ENCODE data around the gene HPDL.

HPDL gene

DNA sequence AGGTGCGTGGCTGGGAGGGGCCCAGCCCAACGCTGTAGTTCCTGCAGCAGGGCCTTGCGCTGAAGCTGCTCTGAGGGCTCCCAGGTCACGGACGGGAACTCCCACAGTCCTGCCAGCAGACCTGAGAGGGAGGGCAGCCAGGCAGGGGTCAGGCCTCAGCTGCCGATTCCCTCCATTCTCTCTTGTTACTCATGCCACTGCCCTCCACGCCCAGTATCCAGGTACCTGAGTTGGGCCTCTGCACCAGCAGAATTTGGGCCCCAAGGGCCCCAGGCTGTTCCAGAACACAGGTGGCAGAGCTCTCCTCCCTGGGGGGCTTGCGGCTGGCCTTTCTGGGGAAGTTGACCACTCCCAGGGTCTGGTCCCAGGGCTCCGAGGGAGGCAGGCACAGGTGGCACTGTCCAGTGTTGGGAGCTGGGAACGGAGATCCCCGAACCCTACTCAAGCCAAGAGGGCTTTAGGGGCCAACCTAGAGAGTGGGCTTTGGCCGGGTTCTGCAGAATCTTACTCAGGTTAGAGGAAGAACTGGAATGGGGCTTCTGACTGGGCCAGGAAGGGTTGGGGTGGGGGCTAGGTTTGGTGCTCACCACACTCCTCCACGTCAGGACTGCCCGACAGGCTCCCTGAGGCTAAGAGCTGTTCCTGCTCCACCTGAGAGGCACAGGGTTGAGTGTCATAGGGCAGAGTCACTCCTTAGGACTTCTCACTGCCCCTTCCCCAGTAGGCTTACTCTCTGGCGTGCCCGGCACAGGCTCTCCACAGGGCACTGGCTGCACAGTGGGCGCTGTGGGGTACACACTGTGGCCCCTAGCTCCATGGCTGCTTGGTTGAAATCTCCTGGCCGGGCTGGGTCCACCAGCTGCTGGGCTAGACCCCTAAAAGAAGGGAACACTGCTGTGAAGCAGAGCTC lies 5.0 kb downstream of the HPDL start:
- no peak overlapping the region for H2AFZ ChIP-seq (ENCODE audit: low read depth, low read length)
- peaks cover 48% of the 10 kb centered on the region for H3K36me3 ChIP-seq (ENCODE audit: insufficient read depth, low read length)
- peaks cover 3% of the 10 kb centered on the region for H3K9me3 ChIP-seq (ENCODE audit: low read length)
- no peaks in the 10 kb centered on the region for H3K27me3 ChIP-seq (ENCODE audit: insufficient read depth, low read length)
- no peaks in the 10 kb centered on the region for H3K4me1 ChIP-seq (ENCODE audit: insufficient read depth, low read length)
- no peak overlapping the region for H3K4me3 ChIP-seq (ENCODE audit: low read length)

DNA sequence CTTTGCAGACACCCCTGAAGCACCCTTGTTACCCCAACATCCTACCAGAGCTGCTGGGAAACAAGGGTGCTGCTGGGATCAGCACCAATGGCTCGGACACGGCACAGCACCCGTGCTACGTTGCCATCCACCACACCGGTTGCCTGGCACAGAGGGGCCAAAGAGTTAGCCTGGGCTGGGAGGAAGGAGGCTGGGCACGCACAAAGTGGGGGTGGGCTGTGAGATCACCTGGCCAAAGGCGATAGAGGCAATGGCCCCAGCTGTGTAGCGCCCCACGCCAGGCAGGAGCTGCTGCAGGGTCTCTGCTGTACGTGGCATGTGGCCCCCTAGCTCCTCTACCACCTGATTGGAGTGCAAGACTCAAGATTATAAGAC lies 5.6 kb downstream of the HPDL start:
- Histone ChIP-seq H2AFZ (ENCODE audit: low read depth, low read length) (no peak overlapping the region), H3K27me3 (ENCODE audit: insufficient read depth, low read length) (no peaks in the 10 kb centered on the region), H3K4me3 (ENCODE audit: low read length) (no peak overlapping the region), H3K36me3 (ENCODE audit: insufficient read depth, low read length) (peaks cover 46% of the 10 kb centered on the region), H3K4me1 (ENCODE audit: insufficient read depth, low read length) (no peaks in the 10 kb centered on the region), H3K9me3 (ENCODE audit: low read length) (peaks cover under 1% of the 10 kb centered on the region)

- H3K36me3 ChIP-seq (ENCODE audit: insufficient read depth, low read length), result peaks cover 35% of the 10 kb centered on the region
- H3K9me3 ChIP-seq (ENCODE audit: low read length), result no peaks in the 10 kb centered on the region
- no peak overlapping the region for H2AFZ ChIP-seq (ENCODE audit: low read depth, low read length)
- no peak overlapping the region for H3K4me3 ChIP-seq (ENCODE audit: low read length)
- no peaks in the 10 kb centered on the region for H3K27me3 ChIP-seq (ENCODE audit: insufficient read depth, low read length)
- H3K4me1 ChIP-seq (ENCODE audit: insufficient read depth, low read length), result peaks cover 5% of the 10 kb centered on the region
These were observed 7.9 kb downstream of the HPDL start for GRCh38 chr1:45334308-45335245.

DNA sequence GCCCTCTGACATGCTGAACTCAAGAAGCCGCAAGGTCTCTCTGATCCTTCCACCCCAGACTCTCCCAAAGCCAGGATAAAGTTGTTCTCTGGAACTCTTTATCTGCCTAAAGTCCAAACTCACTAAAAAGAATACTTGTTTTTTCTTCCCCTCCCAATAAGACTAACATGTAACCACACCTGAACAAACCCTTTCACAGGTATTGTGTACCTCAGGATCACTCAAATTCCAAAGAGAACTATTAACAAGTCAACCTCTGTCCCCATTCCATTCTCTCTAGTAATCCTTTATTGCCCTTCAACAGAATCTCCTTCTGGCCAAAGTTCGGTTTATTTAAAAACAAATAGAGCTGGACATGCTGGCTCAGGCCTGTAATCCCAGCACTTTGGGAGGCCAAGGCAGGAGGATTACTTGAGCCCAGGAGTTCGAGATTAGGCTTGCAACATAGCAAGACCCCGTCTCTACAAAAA lies 9.2 kb downstream of the HPDL start:
- H3K36me3 ChIP-seq (ENCODE audit: insufficient read depth, low read length), result peaks cover 32% of the 10 kb centered on the region
- H3K4me1 ChIP-seq (ENCODE audit: insufficient read depth, low read length), result peaks cover 7% of the 10 kb centered on the region
- no peak overlapping the region for H3K4me3 ChIP-seq (ENCODE audit: low read length)
- H3K9me3 ChIP-seq (ENCODE audit: low read length), result no peaks in the 10 kb centered on the region
- H2AFZ ChIP-seq (ENCODE audit: low read depth, low read length), result no peak overlapping the region
- H3K27me3 ChIP-seq (ENCODE audit: insufficient read depth, low read length), result no peaks in the 10 kb centered on the region

GRCh38 chr1:45337630-45338325 lies 11.1 kb downstream of the HPDL start:
- Histone ChIP-seq H3K4me3 (ENCODE audit: low read length) (no peak overlapping the region), H2AFZ (ENCODE audit: low read depth, low read length) (no peak overlapping the region), H3K4me1 (ENCODE audit: insufficient read depth, low read length) (peaks cover 12% of the 10 kb centered on the region), H3K9me3 (ENCODE audit: low read length) (no peaks in the 10 kb centered on the region), H3K27me3 (ENCODE audit: insufficient read depth, low read length) (no peaks in the 10 kb centered on the region), H3K36me3 (ENCODE audit: insufficient read depth, low read length) (peaks cover 32% of the 10 kb centered on the region)

DNA sequence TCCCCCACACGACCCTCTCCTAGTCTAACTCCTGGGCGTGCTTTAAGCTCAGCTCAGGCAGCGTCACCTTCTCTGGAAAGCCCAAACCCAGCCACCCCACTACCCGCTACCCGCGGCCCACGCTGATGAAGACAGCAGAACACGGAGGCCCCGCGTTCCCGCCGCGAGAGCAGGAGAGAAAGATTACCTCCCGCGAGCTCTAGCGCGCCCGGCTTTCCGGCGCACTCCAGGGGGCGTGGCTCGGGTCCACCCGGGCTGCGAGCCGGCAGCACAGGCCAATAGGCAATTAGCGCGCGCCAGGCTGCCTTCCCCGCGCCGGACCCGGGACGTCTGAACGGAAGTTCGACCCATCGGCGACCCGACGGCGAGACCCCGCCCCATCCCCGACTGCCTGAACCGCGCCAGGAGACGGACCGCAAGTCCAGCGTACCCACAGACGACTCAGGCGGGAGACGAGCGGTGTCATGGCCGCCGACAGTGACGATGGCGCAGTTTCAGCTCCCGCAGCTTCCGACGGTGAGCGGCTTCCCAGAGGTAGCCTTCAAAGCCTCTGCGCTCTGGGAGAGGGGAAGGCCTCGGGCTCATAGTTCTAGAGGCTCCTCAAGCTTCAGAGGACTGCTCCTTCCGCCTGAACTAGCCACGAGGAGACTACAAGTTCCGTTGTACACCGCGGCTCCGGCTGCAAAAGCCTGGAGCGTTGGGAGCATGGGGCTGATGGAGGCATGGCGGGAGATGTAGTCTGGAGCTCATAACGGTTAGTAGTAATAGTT lies 13.3 kb downstream of the HPDL start, which contains the start of the genes MUTYH and TOE1:
MUTYH (minus strand) TSS at position 652 of the 770 bp plus-strand sequence. CDS start 5,935 bp downstream, outside the sequence.
TOE1 (plus strand) TSS at position 382 of the 770 bp plus-strand sequence; CDS start at position 465, 83 bp downstream.
- Histone ChIP-seq H3K4me3 (ENCODE audit: low read length) (peak within 1 kb of the TSS; percentile 54), H3K9me3 (ENCODE audit: low read length) (no peaks in the 10 kb centered on the region), H3K4me1 (ENCODE audit: insufficient read depth, low read length) (peaks cover 12% of the 10 kb centered on the region), H3K36me3 (ENCODE audit: insufficient read depth, low read length) (peaks cover 38% of the 10 kb centered on the region), H2AFZ (ENCODE audit: low read depth, low read length) (peak within 1 kb of the TSS; percentile 84), H3K27me3 (ENCODE audit: insufficient read depth, low read length) (no peaks in the 10 kb centered on the region)

DNA sequence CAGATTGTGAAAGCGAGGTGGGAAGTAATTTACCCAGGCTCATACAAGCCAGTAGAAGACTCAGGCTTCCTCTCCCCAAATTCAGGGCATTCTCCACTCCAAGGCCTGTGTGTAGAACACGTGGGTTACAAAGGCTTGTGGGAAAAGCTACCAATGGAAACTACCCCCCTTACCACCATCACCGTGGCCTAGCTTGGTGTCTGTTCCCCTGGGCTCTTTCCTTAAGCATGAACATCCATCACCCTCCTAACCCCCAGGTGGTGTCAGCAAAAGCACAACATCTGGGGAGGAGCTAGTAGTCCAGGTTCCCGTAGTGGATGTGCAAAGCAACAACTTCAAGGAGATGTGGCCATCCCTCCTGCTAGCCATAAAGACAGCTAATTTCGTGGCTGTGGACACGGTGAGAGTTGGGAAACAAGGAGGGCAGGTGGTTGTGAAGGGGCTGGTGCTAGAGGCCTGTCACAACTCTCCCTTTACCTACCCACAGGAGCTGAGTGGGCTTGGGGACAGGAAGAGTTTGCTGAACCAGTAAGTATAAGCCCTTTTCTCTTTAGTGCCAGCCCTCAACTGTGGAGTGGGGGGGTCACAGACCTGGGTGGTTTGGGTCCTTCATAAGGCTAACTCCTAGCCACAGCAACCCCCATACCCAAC lies 14.2 kb downstream of the HPDL start:
- Histone ChIP-seq H3K4me1 (ENCODE audit: insufficient read depth, low read length) (peaks cover 12% of the 10 kb centered on the region), H3K36me3 (ENCODE audit: insufficient read depth, low read length) (peaks cover 38% of the 10 kb centered on the region), H3K4me3 (ENCODE audit: low read length) (peak overlapping the region; percentile 54), H3K27me3 (ENCODE audit: insufficient read depth, low read length) (no peaks in the 10 kb centered on the region), H2AFZ (ENCODE audit: low read depth, low read length) (peak overlapping the region; percentile 84), H3K9me3 (ENCODE audit: low read length) (no peaks in the 10 kb centered on the region)

DNA sequence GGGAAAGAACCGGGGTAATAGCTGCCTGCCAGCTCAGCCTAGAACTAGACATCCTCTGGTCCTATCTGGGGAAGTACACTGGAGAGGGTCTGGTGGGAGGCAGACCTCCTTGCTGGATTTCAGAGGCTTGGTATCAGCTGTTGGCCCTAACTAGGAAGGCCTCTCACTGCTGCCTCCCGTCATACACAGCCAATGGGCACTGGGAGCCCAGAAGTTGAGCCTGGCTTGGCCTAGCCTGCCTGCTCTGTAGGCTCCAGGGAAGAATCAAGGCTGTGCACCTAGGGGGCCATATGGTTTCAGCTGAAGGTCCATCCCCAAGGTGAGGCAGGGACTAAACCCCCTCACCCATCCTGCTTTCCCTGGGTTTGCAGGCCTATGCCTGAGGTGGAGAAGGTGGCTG lies 17.8 kb downstream of the HPDL start:
- Histone ChIP-seq H3K36me3 (ENCODE audit: insufficient read depth, low read length) (peaks cover 38% of the 10 kb centered on the region), H3K4me1 (ENCODE audit: insufficient read depth, low read length) (peaks cover 7% of the 10 kb centered on the region), H3K9me3 (ENCODE audit: low read length) (no peaks in the 10 kb centered on the region), H3K27me3 (ENCODE audit: insufficient read depth, low read length) (no peaks in the 10 kb centered on the region), H3K4me3 (ENCODE audit: low read length) (no peak overlapping the region), H2AFZ (ENCODE audit: low read depth, low read length) (no peak overlapping the region)

DNA sequence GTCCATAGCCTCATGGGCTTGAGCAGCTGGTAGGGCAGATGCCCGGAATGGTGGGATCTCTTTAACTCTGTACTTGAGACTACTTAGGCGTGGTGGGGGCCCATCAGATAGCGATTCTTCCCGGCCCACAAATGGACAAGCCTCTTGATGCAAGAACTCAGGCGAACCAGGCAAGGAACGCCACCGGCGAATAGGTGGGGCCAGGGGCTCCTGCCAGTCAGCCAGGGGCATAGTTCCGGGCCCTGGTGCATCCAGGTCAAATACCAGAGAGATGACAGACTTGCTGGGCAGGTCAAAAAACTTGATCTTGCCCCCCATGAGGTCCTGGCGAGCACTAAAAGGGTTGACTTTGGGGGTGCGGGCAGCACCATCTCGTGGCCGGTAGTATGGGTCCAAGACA lies 18.3 kb downstream of the HPDL start:
- Histone ChIP-seq H3K36me3 (ENCODE audit: insufficient read depth, low read length) (peaks cover 38% of the 10 kb centered on the region), H2AFZ (ENCODE audit: low read depth, low read length) (no peak overlapping the region)

DNA sequence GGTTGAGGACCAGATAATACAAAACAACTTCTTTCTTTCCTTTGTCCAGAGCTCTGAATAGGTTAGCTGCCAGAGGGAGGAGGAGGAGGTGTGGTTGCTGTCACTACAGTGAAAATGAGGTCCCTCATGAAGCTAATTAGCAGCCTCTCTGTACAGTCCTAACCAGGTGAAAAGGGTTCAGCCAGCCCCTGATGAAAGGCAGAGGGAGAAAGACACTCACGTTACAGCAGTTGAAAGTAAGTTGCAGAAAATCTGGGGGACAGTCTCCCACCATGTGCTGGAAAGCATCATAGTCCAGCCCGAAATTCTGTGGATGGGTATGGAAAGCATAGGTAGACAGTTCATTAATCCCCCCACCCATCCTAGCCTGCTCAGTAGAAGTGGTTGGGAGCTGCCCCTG lies 19.8 kb downstream of the HPDL start:
- Histone ChIP-seq H3K27me3 (ENCODE audit: insufficient read depth, low read length) (no peaks in the 10 kb centered on the region), H2AFZ (ENCODE audit: low read depth, low read length) (no peak overlapping the region), H3K9me3 (ENCODE audit: low read length) (no peaks in the 10 kb centered on the region), H3K4me1 (ENCODE audit: insufficient read depth, low read length) (no peaks in the 10 kb centered on the region), H3K36me3 (ENCODE audit: insufficient read depth, low read length) (peaks cover 33% of the 10 kb centered on the region), H3K4me3 (ENCODE audit: low read length) (no peak overlapping the region)

More for the DNA sequence above, 18.3 kb downstream of the HPDL start:
- Histone ChIP-seq H3K9me3 (ENCODE audit: low read length) (no peaks in the 10 kb centered on the region), H3K27me3 (ENCODE audit: insufficient read depth, low read length) (no peaks in the 10 kb centered on the region), H3K4me1 (ENCODE audit: insufficient read depth, low read length) (peaks cover 7% of the 10 kb centered on the region), H3K4me3 (ENCODE audit: low read length) (no peak overlapping the region)

- H2AFZ ChIP-seq (ENCODE audit: low read depth, low read length), result no peak overlapping the region
- H3K4me3 ChIP-seq (ENCODE audit: low read length), result no peak overlapping the region
- H3K36me3 ChIP-seq (ENCODE audit: insufficient read depth, low read length), result peaks cover 19% of the 10 kb centered on the region
- no peaks in the 10 kb centered on the region for H3K9me3 ChIP-seq (ENCODE audit: low read length)
- no peaks in the 10 kb centered on the region for H3K4me1 ChIP-seq (ENCODE audit: insufficient read depth, low read length)
- no peaks in the 10 kb centered on the region for H3K27me3 ChIP-seq (ENCODE audit: insufficient read depth, low read length)
These were observed 21.3 kb downstream of the HPDL start for GRCh38 chr1:45348020-45348419.
